ENCODE measurements around the gene RNF126.

Gene RNF126

DNA sequence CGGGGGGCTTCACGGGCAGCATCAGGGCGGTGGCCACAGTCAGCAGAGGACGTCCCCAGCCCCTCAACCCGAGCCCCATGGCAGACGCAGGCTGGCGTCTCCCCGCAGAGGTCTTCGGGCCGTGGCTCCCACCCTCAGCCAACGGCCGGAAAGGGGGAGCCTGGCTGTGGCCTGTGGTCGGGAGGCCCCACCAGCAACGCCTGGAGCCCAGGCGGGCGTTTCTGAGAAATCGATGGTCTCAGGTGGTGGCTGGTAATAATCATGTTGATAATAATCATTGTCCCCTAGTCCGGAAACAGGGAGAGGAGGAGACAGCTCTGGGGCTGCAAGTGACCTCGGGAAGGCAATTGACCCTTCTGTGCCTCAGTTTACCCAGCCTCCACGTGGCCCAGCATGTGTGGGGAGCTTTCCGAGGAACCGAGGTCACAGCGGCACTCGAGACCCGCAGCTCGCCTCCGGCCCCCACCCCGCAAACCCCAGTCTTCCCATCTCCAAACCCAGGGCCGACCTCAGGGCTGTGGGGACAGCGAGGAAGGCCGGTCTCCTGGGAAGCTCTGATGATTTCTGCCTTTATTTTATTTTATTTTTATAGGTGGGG is 32.4 kb upstream of the RNF126 start, which contains the start of gene PRSS57:
PRSS57 (minus strand) TSS at position 101 of the 598 bp plus-strand sequence; CDS start at position 79, 22 bp downstream.
- no peak within 1 kb of the TSS for H3K27ac ChIP-seq (ENCODE audit: low read depth, low read length)
- no peaks in the 10 kb centered on the region for H4K20me1 ChIP-seq (ENCODE audit: control insufficient read depth, insufficient read depth, low read depth, low read length)
- TF ChIP-seq CTCF (IDR thresholded peaks at IDR 0.05; ENCODE audit: low read depth, low read length, poor library complexity, severe bottlenecking) = no peak
- TF ChIP-seq EZH2phosphoT487 (IDR thresholded peaks at IDR 0.05; ENCODE audit: borderline replicate concordance, low read length) = no peak
- H3K4me1 ChIP-seq (ENCODE audit: control insufficient read depth, low read length) = no peaks in the 10 kb centered on the region
- H3K36me3 ChIP-seq (ENCODE audit: control insufficient read depth, low read length) = no peaks in the 10 kb centered on the region
- H3K4me2 ChIP-seq (ENCODE audit: low read length) = no peak within 1 kb of the TSS
- H3K79me2 ChIP-seq (ENCODE audit: control insufficient read depth, low read length) = no peaks in the 10 kb centered on the region
- H3K9me3 ChIP-seq (ENCODE audit: control insufficient read depth, insufficient read depth, low read length) = no peaks in the 10 kb centered on the region
- H3F3A ChIP-seq (ENCODE audit: control insufficient read depth, insufficient read depth) = no peaks in the 10 kb centered on the region
- H3K4me3 ChIP-seq (ENCODE audit: low read length) = no peak within 1 kb of the TSS
- peaks cover 10% of the 10 kb centered on the region for H3K27me3 ChIP-seq (ENCODE audit: control insufficient read depth, low read length)
- H3K9me2 ChIP-seq (replicated peaks; ENCODE audit: control insufficient read depth, low read length) = no peaks in the 10 kb centered on the region

GRCh38 chr19:694481-695351 is 31.7 kb upstream of the RNF126 start:
- TF ChIP-seq EZH2phosphoT487 (IDR thresholded peaks at IDR 0.05; ENCODE audit: borderline replicate concordance, low read length) (no peak), CTCF (IDR thresholded peaks at IDR 0.05; ENCODE audit: low read depth, low read length, poor library complexity, severe bottlenecking) (no peak)
- H3K79me2 ChIP-seq (ENCODE audit: control insufficient read depth, low read length) = no peaks in the 10 kb centered on the region
- peaks cover 10% of the 10 kb centered on the region for H3K27me3 ChIP-seq (ENCODE audit: control insufficient read depth, low read length)
- no peak overlapping the region for H3K27ac ChIP-seq (ENCODE audit: low read depth, low read length)
- H3K4me1 ChIP-seq (ENCODE audit: control insufficient read depth, low read length) = no peaks in the 10 kb centered on the region
- no peaks in the 10 kb centered on the region for H3F3A ChIP-seq (ENCODE audit: control insufficient read depth, insufficient read depth)
- H3K9me2 ChIP-seq (replicated peaks; ENCODE audit: control insufficient read depth, low read length) = no peaks in the 10 kb centered on the region
- H4K20me1 ChIP-seq (ENCODE audit: control insufficient read depth, insufficient read depth, low read depth, low read length) = no peaks in the 10 kb centered on the region
- H3K4me3 ChIP-seq (ENCODE audit: low read length) = no peak overlapping the region
- H3K36me3 ChIP-seq (ENCODE audit: control insufficient read depth, low read length) = no peaks in the 10 kb centered on the region
- no peak overlapping the region for H3K4me2 ChIP-seq (ENCODE audit: low read length)
- H3K9me3 ChIP-seq (ENCODE audit: control insufficient read depth, insufficient read depth, low read length) = no peaks in the 10 kb centered on the region

DNA sequence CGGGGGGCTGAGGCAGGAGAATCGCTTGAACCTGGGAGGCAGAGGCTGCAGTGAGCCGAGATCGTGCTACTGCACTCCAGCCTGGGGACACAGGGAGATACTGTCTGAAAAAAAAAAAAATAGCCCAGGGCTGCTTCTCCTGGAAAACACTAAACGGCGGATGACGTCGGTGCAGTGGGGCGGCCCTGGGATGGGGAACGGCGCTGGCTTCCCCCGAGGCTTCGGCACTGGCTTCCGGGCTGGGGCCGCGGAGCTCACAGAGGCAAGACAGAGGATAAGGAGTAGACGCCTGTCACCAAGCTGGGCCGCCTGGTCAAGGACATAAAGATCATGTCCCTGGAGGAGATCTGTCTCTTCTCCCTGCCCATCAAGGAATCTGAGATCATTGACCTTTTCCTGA is 27.2 kb upstream of the RNF126 start:
- Histone ChIP-seq H3K4me1 (ENCODE audit: control insufficient read depth, low read length) (no peaks in the 10 kb centered on the region), H4K20me1 (ENCODE audit: control insufficient read depth, insufficient read depth, low read depth, low read length) (no peaks in the 10 kb centered on the region), H3K9me3 (ENCODE audit: control insufficient read depth, insufficient read depth, low read length) (no peaks in the 10 kb centered on the region), H3K36me3 (ENCODE audit: control insufficient read depth, low read length) (no peaks in the 10 kb centered on the region), H3F3A (ENCODE audit: control insufficient read depth, insufficient read depth) (no peaks in the 10 kb centered on the region), H3K27me3 (ENCODE audit: control insufficient read depth, low read length) (peaks cover 6% of the 10 kb centered on the region; the same call in 1 of the 2 replicates), H3K79me2 (ENCODE audit: control insufficient read depth, low read length) (no peaks in the 10 kb centered on the region), H3K4me3 (ENCODE audit: low read length) (no peak overlapping the region), H3K9me2 (replicated peaks; ENCODE audit: control insufficient read depth, low read length) (no peaks in the 10 kb centered on the region), H3K27ac (ENCODE audit: low read depth, low read length) (no peak overlapping the region), H3K4me2 (ENCODE audit: low read length) (no peak overlapping the region)
- no peak for TF ChIP-seq EZH2phosphoT487 (IDR thresholded peaks at IDR 0.05; ENCODE audit: borderline replicate concordance, low read length)
- no peak for TF ChIP-seq CTCF (IDR thresholded peaks at IDR 0.05; ENCODE audit: low read depth, low read length, poor library complexity, severe bottlenecking)

All from DOHH2 (cell line).